GM21786 (cell line): ENCODE measurements around the gene GRPEL2.

ENCODE experiments used
- ATAC-seq: cut with Tn5 transposase; IDR thresholded peaks from one replicate; pipeline ENCODE4 v1.9.1; 2021; ENCODE audit not compliant: unreplicated experiment

The GRPEL2 gene

GRCh38 chr5:149317281-149318048, 27.8 kb upstream of the GRPEL2 start:
- peak; percentile 73 for ATAC-seq

DNA sequence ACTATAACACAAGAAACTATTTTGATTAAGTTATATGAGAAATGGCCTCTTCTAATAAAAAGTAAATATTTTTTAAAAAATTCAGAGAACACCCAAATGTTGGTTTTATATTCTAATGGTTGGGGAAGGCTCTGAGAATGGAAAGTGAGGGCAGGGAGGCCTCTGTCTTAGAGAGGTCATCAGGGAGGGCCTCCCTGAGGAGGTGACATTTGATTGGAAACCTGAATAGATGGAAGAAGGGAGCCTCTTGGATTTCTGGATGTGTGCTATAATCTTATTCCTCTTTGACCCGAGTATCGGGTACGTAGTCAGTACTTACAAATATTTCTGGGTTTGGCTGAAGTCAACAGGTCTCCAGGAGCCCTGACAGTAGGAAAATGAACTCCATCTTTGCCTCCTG, 26.1 kb upstream of the GRPEL2 start:
- no peak for ATAC-seq

- ATAC-seq: no peak
These were observed 24.4 kb upstream of the GRPEL2 start for GRCh38 chr5:149320791-149321330.

DNA sequence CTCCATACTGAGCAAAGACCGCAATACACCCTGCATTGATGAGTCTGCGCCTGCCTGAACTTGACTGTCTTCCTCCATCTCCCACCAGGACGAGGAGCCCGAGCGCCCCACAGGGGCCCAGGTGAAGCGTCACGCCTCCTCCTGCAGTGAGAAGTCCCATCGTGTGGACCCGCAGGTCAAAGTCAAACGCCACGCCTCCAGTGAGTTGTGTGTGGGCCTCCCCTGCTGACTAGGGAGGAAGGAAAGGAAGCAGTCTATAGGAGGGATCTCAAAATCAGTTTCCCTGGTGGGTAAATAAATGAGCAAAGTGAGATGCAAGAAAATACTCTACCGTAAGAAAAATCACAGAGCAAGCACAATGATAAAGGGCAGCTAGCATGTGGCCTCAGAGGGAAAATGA, 22.8 kb upstream of the GRPEL2 start:
- ATAC-seq: no peak

DNA sequence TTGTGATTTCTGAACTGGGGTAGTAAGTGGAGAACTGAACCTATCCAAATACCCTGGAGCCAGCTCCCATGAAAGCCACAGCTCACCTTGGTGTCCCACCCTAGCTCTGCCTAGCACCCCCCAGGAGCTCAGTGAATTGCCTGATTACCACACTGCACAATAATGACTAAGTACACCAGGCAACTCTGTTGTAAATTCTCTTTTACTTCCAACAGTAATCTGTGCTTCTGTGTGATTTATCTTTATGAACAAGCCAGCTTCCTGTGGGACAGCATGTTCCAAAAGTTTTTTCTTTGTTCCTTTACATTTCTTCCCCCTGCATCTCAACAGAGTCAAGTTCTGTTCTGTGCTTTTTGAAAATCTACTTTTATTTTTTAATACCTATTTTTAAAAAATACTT, 22.1 kb upstream of the GRPEL2 start:
- no peak for ATAC-seq

DNA sequence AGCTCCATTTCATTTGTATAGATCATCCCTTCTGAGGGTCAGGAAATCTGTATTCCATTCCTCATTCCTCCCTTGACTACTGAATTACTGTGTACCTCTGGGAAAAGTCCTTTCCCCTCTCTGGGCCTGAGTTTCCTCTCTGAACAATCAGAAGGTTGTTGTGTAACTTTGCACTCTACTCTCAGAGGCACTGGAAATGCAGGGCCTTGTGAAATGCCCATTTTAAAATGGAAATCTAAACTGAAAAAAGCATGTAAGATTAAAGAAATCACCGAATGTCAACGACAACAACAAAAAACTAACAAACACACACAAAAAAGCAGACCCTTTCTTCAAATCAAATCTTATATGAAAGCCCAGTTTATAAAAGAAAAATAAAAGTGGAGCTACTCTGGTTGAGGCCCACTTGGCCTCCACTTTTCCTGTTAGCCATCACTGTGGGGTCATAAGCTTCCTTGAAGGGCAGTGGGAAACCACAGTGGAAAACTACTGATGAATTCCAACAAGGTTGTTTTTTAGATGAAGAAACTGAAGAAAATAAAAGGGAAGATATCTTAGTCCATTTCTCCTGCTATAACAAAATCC, 21.6 kb upstream of the GRPEL2 start:
- no peak for ATAC-seq

GRCh38 chr5:149324641-149325040, 20.7 kb upstream of the GRPEL2 start:
- no peak for ATAC-seq

DNA sequence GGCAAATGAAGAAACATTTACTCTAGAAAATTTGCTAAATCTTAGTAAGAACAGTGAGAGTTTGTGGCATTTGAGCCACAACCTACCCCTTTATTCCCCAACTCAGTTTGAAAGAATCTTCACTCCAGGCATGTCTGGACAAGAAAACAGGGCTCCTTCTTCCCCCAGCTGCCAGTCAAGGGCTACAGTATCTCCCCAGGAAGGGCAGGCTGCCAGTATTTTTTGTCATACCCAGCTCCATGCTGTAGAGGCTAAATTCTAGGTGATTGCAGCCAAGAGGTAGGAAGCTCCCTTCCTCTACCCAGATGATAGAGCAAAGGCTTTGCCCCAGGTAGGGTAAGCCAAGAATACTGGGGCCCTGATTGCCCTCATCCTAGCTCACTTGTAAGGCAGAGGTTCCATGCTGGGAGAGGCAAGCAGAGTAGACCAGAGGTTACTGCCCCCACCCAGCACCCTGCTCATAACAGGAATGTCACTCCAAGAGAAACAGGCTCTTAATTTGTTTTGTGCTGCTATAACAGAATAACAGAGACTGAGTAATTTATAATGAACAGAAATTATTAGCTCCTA, 20.0 kb upstream of the GRPEL2 start:
- ATAC-seq: no peak

DNA sequence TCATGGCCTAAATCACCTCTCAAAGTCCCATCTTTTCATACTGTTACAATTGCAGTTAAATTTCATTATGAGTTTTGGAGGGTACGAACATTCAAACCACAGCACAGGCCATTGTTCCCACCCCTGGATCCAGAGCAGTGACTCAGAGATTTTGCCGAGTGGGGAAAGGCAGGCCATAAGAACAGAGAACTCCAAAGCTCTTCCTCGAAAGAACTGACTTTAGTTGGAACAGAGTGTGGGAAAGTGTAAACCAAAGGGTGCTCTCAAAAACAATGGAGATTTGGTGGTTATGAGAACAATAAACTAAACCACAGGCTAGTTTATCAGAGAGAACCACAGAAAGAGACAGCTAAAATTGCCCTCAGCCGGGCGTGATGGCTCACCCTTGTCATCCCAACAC, 19.4 kb upstream of the GRPEL2 start:
- ATAC-seq: no peak

GRCh38 chr5:149326611-149327010, 18.7 kb upstream of the GRPEL2 start:
- no peak for ATAC-seq

- ATAC-seq: no peak
These were observed 17.1 kb upstream of the GRPEL2 start for GRCh38 chr5:149328177-149328576.

DNA sequence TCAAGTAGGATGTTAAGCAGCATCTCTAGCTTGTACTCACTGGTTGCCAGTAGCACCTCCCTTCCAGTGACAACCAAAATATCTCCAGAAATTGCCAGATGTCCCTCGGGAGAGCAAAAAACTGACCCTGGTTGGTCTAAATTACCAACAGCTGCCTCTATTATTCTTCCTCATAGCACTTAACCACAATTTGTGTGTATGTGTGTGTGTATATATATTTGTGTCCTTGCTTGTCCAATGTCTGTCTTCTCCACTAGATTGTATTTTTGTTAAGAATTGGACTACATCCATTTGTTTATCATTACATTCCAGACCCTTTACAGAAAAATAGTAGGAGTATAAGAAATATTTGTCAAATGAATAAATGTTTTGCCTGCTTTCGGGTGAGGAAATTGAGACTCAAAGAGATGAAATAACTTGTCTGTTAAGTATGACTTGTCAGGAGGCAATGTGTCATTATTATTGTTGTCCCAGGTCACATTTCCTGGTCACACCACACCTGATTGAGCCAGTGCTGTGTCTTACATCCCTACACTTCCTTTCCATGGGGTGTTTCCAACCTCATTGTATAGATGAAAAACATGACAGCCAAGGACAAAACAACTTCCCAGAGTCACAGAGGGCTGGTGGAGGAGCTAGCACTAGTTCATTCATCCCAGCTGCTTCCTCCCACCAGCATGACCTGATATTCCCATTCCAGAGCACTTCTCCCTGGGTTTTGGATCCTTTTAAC, 11.4 kb upstream of the GRPEL2 start:
- no peak for ATAC-seq

- ATAC-seq: no peak
These were observed 7.6 kb upstream of the GRPEL2 start for GRCh38 chr5:149337736-149338135.

DNA sequence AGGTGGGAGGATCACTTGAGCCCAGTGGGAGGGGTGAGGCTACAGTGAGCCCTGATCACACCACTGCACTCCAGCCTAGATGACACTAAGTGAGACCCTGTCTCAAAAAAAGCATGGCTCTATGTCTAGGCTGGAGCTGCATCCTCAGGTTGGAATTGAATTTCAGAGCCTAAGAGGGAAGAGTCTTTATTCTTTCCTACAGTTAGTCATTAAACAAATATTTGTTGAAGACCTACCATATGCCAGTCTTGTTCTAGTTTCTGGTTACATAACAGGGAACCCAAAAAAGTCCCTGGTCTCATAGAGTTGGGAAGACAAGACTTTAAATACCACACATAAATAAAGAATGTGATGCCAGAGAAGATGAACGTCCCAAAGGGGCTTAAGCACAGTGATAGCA, 6.9 kb upstream of the GRPEL2 start:
- ATAC-seq: no peak

DNA sequence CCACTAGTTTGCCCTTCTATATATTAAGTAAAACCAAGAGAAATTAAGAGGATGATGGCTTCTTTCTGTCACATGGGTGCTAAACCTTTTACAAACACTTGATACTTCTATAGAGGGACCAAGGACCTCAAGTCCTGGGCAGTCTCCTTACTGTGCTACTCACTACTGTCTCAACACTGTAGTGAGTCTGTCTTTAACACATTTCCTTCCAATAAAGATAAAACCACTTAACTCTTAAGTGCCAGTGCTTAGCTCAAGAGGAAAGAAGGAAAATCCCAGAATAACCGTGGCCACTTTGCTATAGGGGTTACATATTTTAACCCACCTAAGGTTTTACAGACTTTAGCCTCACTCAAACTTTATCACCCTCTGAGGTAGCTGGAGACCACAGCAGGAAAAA, 4.4 kb upstream of the GRPEL2 start:
- ATAC-seq: no peak

DNA sequence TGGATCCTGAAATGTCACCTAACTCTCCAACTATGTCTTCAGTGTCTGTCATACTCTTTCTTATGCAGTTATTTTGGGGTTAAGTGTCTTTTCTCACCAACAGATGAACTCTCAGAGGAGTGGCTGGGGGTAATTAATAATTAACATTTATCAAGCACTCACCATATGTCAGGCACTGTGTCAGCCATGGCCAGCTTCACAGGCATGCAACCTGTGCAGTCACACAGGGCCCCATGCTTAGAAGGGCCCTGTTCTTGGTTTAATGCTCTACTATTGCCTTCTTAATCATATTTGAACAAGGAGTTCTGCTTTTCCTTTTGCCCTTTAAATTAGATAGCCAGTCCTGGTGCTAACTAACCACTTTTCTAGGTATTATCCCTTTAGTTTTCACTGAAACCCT, 3.4 kb upstream of the GRPEL2 start:
- no peak for ATAC-seq

GRCh38 chr5:149344151-149344550, 1.1 kb upstream of the GRPEL2 start:
- no peak for ATAC-seq

GRCh38 chr5:149345892-149346222, 558 bp downstream of the GRPEL2 start:
- ATAC-seq: no peak

DNA sequence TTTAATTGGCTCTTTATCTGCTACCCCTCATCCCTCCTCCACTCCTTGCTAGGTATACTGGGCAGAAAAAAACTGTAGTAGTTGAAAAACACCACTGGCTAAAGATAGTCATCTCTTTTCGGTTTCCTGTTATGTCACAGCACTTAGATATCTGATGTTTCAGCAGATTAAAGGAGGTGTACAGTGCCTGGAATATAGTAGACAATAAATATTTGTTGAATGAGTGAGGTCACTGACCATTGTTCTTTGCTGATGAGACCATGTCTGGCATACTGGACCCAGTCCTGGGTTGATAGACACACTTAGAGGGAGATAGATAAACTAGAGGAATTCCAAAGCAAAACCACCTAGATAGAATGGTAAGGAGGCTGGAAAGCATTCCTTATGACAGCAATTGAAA, 3.2 kb downstream of the GRPEL2 start:
- ATAC-seq: no peak

DNA sequence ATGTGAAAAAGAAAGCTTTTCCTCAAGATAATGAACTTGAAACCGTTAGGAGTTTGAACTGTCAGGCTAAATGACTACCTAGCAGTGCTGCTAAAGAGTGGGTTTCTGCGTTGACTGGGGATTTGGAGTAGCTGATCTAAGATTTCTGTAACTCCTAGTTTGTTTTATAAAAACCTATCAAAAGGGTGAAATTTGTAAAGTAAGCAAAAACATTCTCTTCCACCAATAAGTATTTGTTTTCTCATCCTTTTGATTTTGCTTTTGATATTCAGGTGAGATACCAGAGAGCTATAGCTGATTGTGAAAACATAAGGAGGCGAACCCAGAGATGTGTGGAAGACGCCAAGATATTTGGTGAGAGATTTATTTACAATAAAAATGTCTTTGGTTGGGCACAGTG, 4.1 kb downstream of the GRPEL2 start:
- no peak for ATAC-seq

GRCh38 chr5:149352169-149352568, 6.9 kb downstream of the GRPEL2 start:
- ATAC-seq: no peak

- no peak for ATAC-seq
These were observed 8.6 kb downstream of the GRPEL2 start for GRCh38 chr5:149353911-149354310.
